Measurements from ENCODE around the gene BBS7.

DNA sequence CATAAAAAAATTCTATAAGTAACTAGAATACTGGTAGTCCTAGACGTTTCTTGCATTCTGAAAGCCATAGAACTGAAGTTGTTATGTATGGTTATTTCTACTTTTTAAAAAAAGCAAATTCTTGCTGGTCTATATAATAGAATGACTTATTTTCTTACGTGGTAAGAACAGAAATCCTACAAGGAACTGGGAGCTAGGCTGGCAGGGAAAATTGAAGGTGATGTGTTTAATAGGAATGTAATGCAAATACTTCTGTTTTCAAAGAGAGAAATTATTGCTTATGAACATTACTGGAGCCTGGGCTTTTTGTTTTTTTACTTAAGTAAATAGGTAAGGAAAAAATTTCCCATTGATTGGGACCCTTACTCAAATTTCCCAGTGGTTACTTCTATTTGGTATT is 55.5 kb downstream of the BBS7 start:
- TF ChIP-seq, protein P1, sequence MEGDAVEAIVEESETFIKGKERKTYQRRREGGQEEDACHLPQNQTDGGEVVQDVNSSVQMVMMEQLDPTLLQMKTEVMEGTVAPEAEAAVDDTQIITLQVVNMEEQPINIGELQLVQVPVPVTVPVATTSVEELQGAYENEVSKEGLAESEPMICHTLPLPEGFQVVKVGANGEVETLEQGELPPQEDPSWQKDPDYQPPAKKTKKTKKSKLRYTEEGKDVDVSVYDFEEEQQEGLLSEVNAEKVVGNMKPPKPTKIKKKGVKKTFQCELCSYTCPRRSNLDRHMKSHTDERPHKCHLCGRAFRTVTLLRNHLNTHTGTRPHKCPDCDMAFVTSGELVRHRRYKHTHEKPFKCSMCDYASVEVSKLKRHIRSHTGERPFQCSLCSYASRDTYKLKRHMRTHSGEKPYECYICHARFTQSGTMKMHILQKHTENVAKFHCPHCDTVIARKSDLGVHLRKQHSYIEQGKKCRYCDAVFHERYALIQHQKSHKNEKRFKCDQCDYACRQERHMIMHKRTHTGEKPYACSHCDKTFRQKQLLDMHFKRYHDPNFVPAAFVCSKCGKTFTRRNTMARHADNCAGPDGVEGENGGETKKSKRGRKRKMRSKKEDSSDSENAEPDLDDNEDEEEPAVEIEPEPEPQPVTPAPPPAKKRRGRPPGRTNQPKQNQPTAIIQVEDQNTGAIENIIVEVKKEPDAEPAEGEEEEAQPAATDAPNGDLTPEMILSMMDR (IDR thresholded peaks at IDR 0.05; ENCODE audit: low read length): no peak
- no peak for TF ChIP-seq EZH2 (IDR thresholded peaks at IDR 0.05; ENCODE audit: borderline replicate concordance, low read length)

Measured in OCI-LY1 (cell line).